Right renal pelvis (tissue), 4 donors: Measurements from ENCODE around the gene CPNE9. TPM values are rescaled to one million over a fixed set of nuclear protein-coding genes. Genes with fewer than 3 reads are reported as not detected.

Experiments used
- DNase-seq, 4 donors: peaks; one replicate each; pipeline ENCODE4 v3.0.0-alpha.2; 2013; ENCODE audit warnings: low read depth in 4 of 4, low spot score in 3 of 4, missing footprints in 1 of 4
- polyA plus RNA-seq, 4 donors: library from polyadenylated mRNA; unstranded; fragments of 120-200 nt; gene quantifications; one replicate each; pipeline ENCODE4 v1.2.1, GENCODE V29; 2013; ENCODE audit not compliant: insufficient read length in 4 of 4

Gene CPNE9, protein sequence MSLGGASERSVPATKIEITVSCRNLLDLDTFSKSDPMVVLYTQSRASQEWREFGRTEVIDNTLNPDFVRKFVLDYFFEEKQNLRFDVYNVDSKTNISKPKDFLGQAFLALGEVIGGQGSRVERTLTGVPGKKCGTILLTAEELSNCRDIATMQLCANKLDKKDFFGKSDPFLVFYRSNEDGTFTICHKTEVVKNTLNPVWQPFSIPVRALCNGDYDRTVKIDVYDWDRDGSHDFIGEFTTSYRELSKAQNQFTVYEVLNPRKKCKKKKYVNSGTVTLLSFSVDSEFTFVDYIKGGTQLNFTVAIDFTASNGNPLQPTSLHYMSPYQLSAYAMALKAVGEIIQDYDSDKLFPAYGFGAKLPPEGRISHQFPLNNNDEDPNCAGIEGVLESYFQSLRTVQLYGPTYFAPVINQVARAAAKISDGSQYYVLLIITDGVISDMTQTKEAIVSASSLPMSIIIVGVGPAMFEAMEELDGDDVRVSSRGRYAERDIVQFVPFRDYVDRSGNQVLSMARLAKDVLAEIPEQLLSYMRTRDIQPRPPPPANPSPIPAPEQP
- under 1 TPM; 0.08 to 0.15 (median 0.14) TPM for polyA plus RNA-seq

DNA sequence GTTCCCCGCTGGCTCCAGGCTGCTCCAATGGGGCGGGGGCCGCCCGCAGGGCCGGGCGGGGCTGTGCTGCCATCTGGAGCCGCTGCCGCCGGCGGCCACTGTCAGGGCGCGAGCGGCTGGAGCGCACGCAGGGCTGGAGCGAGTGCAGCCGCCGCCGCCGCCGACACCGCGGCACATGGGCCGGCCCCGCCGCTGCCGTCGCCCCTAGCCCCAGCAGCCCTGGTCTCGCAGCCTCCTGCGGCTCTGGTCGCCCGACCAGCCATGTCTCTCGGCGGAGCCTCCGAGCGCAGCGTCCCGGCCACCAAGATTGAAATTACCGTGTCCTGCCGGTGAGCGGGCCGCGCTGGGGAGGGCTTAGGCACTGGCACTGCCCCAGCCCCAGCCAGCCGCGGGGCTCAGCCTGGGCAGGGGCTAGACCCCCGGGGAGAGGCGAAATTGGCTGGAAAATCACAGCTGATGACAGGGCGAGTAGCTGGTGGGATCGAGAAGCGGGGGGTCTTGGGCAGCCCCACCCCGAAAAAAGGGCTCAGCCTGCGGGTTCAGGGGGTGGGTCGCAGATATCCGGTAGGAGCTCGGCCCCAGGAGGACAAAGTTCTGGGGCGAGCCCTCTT, at the start of gene CPNE9:
Gene CPNE9 (plus strand): TSS at position 98 of the 611 bp plus-strand sequence. CDS start 164 bp downstream, at position 262.
- no peak for DNase-seq

DNA sequence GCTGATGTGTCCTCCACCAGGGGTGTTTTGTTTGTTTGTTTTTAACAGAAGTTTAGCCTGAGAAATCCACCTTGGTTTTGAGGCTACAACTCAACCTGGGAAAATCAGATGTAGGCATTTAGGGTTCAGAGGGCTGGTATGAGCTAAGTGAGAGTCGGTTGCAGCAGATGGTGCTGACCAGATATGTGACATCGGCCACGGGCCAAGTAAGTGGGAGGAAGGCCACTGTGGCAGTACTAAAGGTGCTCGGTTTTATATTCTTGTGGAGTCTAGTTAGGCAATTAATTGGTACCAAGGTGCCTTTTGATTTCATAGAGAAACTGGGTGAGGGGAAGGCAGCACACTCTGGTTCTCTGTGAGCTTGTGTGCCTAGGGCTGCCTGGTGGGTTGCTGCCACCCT, 43.8 kb upstream of the CPNE9 start:
- DNase-seq = no peak

DNA sequence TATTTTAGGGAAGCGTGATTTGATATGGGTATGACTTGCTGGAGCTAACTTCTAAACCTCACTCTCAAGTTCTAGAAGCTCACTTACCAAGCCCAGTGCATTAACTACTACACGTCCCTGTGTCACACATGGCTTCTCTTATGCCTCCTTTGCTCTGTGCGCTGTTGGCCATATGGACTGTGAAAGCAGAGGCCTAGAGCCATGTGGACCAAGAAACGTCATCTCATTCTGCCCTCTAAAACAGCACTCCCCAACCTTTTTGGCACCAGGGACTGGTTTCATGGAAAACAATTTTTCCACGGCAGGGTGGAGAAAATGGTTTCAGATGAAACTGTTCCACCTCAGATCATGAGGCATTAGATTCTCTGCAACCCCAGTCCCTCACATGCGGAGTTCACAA, 42.7 kb upstream of the CPNE9 start:
- no peak for DNase-seq

DNA sequence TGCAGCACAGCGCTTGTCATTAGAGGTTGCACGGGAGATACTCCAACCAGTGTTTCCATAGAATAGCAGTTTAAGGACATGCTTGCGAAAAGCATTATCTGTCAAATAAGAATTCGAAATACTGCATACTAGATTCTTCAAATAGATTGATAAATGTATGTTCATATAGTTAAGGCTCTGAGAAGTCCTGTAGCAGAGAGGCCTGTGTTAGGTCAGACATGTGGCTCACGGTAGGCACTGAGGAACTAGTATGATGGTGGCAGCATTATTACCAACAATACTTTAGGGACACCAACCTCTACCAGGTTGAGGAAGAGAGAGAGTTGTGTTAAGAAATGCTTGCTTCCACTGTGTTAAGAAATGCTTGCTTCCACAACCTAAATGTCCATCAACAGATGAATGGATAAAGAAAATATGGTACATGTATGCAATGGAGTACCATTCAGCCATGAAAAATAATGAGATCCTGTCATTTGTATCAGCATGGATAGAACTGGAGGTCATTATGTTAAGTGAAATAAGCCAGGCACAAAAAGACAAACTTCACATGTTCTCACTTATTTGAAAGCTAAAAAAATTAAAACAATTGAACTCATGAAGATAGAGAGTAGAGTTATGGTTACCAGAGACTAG, 39.4 kb upstream of the CPNE9 start:
- no peak for DNase-seq

DNA sequence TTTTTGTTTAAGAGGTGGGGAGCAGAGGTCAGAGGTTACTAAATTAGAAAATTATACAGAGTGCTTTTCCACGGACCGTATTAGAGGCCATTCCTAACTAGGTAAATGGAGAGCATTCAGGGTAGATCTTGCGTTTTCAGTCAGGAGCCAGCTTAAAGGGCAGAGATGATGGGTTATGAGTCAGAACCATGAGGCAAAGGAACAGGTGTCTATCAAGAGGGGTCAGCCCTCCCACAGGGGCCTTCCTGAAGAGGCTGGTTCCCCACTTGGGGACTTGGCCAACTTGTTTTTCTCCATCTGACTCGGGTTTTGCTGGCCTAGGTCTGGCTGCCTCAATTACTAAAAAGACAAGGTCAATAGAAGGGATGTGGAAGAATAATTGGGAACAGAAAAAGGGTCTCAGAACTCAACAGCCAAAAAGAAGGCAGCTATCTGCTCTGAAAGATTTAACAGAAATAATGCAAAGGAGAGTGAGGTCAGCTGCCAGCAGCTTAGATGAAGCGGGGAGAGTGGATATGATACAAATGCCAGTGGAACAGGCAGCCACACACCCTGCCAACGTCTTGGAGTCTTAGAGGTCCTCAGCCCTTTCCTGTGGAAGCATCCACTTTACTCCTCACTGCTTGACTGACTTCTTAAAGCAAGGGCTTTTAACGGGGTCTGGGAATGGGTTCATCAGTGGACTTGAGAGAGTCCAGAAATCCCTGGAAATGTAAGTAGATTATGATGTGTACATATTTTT, 36.8 kb upstream of the CPNE9 start:
- no peak for DNase-seq

DNA sequence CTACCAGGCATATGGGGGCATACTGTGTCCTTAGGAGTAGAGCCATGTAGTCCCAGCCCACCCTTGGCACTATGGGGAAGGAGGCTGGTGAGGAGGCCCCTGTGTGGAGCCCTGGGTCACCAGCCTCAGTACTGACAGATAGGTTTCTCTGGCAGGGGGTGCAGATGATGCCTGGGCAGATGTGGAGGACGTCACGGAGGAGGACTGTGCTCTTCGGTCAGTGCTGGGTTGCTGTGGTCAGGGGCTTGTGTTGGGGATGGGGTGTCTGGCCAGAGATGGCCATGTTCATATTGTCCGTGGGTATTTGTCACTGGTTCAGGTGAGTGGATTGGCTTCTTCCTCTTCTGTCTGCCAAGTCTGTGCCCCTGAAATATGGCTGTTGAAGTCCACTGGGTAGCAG, 34.4 kb upstream of the CPNE9 start:
- no peak for DNase-seq

DNA sequence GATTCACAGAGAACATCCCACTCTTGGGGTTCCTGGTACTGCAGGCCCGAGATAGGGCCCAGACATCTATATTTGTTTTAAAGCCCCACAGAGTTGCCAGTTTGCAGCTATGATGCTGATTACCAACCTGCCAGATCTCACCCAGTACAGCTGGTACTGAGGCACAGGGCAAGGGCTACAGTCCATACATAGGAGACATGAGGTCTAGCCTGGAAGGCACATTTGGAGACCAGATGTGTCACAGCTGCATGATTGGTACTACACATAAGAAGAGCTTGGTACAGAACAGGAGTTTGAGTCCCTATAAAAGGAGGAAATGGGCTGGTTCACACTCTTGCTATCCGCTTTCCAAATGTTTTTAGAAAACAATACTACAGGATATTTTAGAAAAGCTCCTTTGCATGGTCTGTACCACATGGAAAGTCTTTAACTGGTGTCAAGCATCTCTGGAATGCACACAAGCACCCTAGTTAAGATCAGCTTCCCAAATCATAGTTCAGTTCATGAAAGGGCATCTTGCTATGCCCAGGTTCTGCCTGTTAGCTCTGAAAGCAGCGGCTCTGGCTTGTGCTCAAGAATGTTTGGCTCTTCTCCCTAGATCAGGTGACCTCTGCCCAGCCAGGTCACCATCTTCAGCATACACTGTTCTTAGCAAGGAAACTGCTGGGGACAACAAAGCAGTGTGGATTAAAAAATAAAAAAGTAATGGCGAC, 33.8 kb upstream of the CPNE9 start:
- no peak for DNase-seq

DNA sequence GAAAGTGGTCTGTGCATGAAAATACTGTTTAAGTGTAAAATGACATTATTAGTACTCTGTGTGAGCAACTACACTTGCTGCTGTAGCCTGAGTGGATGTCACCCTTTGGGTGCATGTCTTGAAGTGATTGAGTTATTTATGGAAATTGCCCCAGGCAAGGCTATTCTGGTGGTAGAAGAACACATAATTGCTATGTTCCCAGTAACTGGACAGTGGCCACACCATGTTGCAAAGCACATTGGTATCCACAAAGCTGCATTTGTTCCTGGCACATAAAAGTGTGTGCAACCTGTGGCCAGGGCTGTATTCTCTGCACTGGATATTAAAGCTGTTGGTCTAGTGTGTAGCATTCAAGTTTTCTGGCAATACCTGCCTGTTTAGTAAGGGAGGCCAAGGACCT, 30.6 kb upstream of the CPNE9 start:
- no peak for DNase-seq

DNA sequence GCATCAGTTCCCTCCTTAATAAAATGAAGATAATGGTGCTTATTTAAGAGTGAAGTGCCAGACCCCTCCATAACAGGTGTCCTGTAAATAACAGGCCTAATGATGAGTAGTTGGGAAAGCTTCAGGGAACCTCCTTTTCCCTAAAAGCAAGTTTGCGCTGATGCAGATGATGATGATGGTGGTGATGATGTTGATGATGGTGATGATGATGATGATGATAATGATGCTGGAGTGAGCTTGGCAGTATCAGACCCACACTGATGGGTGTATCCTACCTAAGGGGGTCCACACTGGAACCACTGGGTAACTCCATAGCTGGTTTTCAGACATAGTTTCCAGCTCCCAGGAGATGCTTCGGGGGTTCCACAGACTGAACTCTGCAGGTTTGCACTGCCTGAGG, 29.9 kb upstream of the CPNE9 start:
- no peak for DNase-seq

DNA sequence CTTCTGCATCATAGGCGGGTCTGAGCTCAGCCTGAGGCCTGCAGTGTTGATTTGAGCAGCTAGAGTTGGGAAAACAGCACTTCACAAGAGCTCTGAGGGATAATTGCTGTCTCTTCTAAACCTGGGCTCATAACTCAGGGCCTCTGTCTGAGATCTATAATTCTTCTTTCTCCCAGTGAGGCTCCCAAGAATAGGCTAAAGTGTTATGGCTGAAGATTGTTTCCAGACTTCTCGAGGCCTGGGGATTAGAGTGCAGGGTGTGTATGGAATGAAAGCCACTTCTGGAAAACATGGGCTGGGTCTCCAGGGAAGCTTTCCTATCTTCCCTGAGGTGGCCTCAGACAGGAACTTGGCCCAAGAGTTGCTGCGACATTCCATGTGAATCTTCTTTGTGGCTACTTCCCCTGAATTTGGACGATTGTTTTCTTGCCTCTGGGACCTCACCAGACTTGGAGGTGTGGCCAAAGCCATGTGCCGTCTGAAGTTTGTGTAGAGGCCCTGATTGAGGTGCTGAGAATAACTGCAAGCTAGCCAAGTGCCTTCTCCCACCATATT, 27.8 kb upstream of the CPNE9 start:
- DNase-seq = no peak

DNA sequence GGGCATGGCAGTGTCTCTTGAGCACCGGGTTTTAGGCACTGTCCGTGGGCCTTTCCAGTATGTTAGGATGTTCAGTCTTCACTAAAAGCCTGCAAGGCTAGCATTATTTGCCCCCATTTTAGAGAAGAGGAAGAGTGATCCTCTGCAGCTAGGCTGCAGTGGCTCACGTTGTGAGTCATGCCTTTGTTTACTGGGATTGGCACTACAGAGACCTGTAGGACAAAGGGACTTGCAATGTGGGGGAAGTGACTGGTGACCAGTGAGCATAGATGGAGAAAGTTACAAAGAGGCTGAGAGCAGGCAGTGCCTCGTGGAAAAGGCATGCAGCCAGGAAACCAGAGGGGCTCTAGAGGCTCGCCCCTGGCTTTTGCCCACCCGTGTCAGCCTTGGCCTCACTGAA, 26.8 kb upstream of the CPNE9 start:
- DNase-seq = no peak

DNA sequence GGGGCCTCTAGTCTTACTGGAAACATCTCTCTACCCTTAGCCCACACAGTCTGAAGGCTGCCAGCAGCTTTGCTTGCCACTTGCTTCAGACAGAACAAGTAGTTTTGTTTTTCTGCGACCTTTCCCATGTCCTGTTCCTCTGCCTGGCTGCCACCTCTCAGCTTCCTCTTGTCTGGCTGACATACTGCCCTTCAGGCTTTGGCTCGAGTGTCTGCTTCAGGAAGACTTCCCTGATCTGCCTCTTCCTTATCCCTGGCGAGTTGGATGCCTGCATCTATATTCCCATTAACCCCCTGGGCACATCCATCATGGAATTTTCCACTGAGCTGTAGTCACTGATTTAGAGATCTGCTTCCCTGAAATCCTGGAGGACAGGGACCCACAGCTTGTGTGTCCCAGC, 25.1 kb upstream of the CPNE9 start:
- DNase-seq = no peak

DNA sequence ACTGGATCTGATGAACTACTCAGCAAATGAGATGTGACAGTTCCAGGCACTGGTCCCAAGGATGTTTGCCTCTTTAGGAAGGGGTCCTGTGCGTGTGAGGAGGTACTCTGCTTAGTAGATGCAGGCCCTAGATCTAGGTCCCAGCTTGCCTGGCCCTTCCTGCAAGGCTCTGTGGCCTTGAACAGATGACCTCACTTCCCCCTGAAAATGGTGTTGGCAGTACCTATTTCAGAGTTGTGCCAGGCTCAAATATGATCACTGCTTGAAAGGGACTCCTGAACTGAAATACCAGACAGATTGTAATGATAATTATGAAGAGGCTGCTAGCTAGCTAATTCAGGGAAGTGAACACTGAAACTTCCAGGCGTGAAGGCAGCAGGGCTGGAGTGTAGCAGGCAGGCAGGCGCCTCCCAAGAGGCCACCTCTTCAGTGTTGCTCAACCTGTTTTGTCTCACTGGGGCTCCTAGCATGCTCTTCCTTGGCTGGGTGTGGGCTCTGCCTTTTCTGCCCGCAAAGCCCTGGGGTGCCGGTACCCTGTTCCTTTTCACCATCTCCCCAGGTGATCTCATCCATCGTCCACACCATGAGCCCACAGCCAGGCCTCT, 24.1 kb upstream of the CPNE9 start:
- no peak for DNase-seq

DNA sequence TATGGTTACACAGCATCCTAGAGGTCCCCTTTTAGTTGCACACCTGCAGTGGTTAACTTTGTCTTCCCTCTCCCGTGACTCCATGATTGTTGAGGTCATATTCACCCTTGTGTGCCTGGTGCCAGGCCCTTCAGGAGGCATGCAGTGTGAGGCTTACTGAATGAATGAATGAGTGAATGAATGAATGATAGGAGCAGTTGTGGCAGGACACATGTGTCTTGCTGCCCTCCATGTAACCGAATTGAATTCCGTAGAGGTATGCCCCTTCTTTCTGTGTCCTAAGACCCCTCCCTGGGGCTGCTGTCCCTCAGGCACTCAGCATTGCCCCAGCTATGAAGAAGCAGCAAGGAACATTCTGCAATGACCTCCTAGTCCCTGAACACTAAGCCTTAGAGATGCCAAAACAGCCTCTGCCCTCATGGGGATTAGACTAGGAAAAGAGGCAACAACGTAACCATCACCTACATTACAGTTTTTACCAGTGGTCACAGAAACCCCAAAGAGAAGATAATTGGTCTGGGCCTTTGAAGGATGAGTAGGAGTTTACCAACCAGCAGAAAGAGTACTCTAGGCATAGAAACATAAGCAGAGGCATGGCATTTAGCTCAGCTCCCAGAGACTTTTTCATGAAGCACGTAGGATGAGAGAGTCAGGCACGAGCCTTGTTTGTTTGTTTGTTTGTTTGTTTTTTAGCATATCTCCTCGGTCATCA, 22.5 kb upstream of the CPNE9 start:
- DNase-seq = no peak

DNA sequence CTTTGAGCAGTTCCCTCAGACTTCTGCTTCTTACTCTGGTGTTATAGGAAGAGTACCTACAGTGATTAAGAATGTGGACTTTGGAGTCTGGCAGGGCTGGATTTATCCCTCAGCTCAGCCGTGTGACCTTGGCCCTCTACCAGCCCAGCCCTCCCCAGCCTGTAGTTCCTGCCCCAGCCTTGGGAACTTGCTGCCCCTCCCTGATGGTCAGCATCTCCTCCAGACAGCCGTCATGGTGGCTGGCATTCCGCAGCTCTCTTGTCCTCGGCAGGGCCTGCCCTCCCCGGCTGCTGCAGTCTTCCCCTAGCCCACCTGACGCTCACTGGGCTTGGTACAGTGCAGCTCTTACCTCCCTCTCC, 21.9 kb upstream of the CPNE9 start:
- DNase-seq = peak in 1 of 4 donors; percentile 7

DNA sequence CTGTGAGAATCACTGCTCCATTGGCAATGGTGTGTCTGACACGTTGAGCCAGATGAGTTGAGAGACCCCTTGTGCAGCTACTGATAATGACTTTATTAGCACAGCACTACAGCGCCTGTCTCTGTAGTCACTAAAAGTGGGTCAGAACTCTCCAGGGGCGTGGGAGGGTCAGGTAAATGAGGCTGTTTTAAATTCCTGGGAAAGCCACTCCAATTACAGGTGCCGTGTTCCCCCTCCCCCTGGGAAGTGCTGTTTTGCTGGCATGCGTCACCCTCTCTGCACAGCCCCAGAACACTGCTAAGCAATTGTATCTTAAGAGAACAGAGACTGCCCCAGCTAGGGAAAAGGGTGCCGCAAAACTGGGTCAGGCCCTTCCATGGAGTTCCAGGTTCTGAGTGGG, 21.5 kb upstream of the CPNE9 start:
- no peak for DNase-seq

DNA sequence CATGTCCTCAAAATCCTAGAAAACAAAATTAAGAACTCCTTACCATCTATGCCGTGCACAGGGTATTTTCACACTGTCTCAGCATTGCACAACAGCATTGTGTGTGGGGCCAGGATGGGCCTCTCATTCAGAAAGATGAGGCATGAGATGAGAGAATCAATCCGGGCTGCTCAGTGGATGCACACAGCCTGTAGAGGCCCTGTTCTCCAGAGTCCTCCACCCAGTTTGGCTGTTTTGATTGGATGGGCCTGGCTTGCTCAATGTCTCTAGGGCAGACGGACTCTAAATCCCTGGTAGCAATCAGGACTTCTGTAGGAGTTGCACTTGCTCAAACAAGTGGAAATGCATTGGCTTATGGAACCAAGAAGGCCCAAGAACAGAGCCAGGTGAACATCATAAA, 20.2 kb upstream of the CPNE9 start:
- DNase-seq = no peak

DNA sequence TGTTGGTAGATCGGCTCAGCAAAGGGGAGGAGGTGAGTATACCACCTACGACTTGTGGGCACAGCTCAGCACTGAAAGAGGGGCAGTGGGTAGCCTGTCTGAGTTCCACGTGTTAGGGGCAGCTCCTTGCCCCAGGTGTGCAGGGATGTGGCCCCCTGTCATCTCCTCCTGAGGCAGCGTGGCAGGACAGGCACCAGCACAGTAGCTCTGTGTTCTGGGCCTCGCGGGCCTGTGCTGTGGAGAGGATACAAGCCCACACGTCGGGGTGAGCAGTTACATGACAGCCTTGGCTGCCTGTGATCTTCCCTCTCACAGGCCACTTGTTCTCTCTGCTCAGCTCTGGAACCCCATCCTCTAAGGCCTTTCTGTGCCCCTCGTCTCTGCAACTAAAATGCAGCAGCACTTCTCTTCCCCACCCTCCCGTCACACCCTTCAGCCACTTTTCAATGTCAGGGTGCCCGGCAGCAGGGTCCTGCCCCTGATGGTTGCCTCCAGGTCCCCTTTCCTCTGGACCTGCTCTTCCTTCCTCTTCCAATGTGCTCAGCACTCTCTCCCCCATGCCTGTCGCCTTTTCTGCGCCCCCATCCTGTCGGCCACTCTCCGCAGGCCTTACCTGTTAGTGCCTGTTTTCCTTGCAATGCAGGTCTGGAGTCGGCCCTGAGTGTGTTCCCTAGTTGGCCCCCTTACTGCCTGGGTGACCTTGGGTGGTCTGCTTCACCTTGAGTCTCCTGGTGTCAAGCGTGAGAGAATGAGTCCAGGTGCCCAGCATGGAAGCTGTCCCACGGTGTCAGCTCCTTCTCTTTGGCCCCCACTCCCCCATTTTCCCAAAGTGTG, 18.2 kb upstream of the CPNE9 start:
- no peak for DNase-seq
